HCT116 (cell line): Measurements from ENCODE around the gene SYTL4.

Experiments
- EGR1 ChIP-seq: IDR thresholded peaks from 2 replicates; pipeline ENCODE4 v1.6.1; 2012; ENCODE audit warnings: low read depth
- ELF1 ChIP-seq: IDR thresholded peaks from 2 replicates; pipeline ENCODE4 v1.6.1; 2012; ENCODE audit warnings: low read depth, borderline replicate concordance
- EZH2 ChIP-seq: fragments of 200-600 bp; sonication (generic); IDR thresholded peaks from 2 replicates; pipeline ENCODE4 v1.6.1; 2017; ENCODE audit warnings: antibody characterized with exemption, mixed run types
- EZH2phosphoT487 ChIP-seq: fragments of 200-600 bp; IDR thresholded peaks from 2 replicates; pipeline ENCODE4 v1.6.1; 2018; ENCODE audit warnings: antibody characterized with exemption, borderline replicate concordance
- JUND ChIP-seq: IDR thresholded peaks from 2 replicates; pipeline ENCODE4 v1.6.1; 2012
- POLR2A ChIP-seq: IDR thresholded peaks from 2 replicates; pipeline ENCODE4 v1.7.0; 2011; ENCODE audit warnings: borderline replicate concordance; ENCODE audit not compliant: insufficient read depth, insufficient read length; ENCODE audit errors: extremely low read depth
- REST ChIP-seq: IDR thresholded peaks from 2 replicates; pipeline ENCODE4 v1.6.1; 2012; ENCODE audit warnings: low read depth
- SIN3A ChIP-seq: IDR thresholded peaks from 2 replicates; pipeline ENCODE4 v1.6.1; 2012; ENCODE audit warnings: low read depth
- TF ChIP-seq, protein P1 (sequence below): IDR thresholded peaks from 2 replicates; pipeline ENCODE4 v1.6.1; 2012
- TF ChIP-seq, protein P2 (sequence below), 3 experiments: fragments of 200-600 bp in 1 of 3; sonication (generic) in 1 of 3; IDR thresholded peaks in 2 of 3; conservative IDR thresholded peaks in 1 of 3; 2 replicates each; pipeline ENCODE4 v1.5.1; 2012 to 2017; ENCODE audit warnings: low read depth in 2 of 3, low read length in 2 of 3, antibody characterized with exemption in 1 of 3, borderline replicate concordance in 1 of 3, control low read depth in 1 of 3, mild to moderate bottlenecking in 1 of 3, mixed read lengths in 1 of 3, mixed run types in 1 of 3, moderate library complexity in 1 of 3; ENCODE audit not compliant: insufficient read depth in 1 of 3

GRCh38 chrX:100662170-100662569 is 69.8 kb downstream of the SYTL4 start:
- TF ChIP-seq JUND (no peak), EZH2 (no peak), POLR2A (no peak), EGR1 (no peak), EZH2phosphoT487 (no peak), SIN3A (no peak), ELF1 (no peak), REST (no peak)
- TF ChIP-seq, protein P1, sequence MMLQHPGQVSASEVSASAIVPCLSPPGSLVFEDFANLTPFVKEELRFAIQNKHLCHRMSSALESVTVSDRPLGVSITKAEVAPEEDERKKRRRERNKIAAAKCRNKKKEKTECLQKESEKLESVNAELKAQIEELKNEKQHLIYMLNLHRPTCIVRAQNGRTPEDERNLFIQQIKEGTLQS, result no peak
- TF ChIP-seq, protein P2, sequence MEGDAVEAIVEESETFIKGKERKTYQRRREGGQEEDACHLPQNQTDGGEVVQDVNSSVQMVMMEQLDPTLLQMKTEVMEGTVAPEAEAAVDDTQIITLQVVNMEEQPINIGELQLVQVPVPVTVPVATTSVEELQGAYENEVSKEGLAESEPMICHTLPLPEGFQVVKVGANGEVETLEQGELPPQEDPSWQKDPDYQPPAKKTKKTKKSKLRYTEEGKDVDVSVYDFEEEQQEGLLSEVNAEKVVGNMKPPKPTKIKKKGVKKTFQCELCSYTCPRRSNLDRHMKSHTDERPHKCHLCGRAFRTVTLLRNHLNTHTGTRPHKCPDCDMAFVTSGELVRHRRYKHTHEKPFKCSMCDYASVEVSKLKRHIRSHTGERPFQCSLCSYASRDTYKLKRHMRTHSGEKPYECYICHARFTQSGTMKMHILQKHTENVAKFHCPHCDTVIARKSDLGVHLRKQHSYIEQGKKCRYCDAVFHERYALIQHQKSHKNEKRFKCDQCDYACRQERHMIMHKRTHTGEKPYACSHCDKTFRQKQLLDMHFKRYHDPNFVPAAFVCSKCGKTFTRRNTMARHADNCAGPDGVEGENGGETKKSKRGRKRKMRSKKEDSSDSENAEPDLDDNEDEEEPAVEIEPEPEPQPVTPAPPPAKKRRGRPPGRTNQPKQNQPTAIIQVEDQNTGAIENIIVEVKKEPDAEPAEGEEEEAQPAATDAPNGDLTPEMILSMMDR (IDR thresholded peaks at IDR 0.05 in 2 of 3, conservative IDR thresholded peaks at IDR 0.05 in 1 of 3; ENCODE audit: borderline replicate concordance in 1 of 3, insufficient read depth in 1 of 3, low read depth in 2 of 3, low read length in 2 of 3), result no peak
